ENCODE measurements around the gene SCN10A. TPM values are rescaled to one million over a fixed set of nuclear protein-coding genes. Genes with fewer than 3 reads are reported as not detected.

SCN10A gene
- total RNA-seq, 2 experiments from 2014 or later, result not detected

GRCh38 chr3:38658841-38659240 lies 157.2 kb downstream of the SCN10A start:
- H3K27ac Mint-ChIP-seq, result no peak overlapping the region
- H3K9me3 Mint-ChIP-seq, result peaks cover 18% of the 10 kb centered on the region
- H3K36me3 Mint-ChIP-seq, result no peaks in the 10 kb centered on the region
- peaks cover 34% of the 10 kb centered on the region for H3K27me3 Mint-ChIP-seq
- DNase-seq, result no peak
- peaks cover 4% of the 10 kb centered on the region for H3K4me1 Mint-ChIP-seq
- H3K4me3 Mint-ChIP-seq, result no peak overlapping the region

- Mint-ChIP-seq H3K4me1 (peaks cover 4% of the 10 kb centered on the region), H3K4me3 (no peak overlapping the region), H3K27ac (no peak overlapping the region), H3K36me3 (no peaks in the 10 kb centered on the region), H3K27me3 (peaks cover 45% of the 10 kb centered on the region), H3K9me3 (peaks cover 9% of the 10 kb centered on the region)
- DNase-seq, result no peak
Measured at GRCh38 chr3:38657369-38657768, 158.6 kb downstream of the SCN10A start.

- H3K4me1 Mint-ChIP-seq, result peaks cover 4% of the 10 kb centered on the region
- H3K4me3 Mint-ChIP-seq, result no peak overlapping the region
- no peak overlapping the region for H3K27ac Mint-ChIP-seq
- peaks cover 39% of the 10 kb centered on the region for H3K27me3 Mint-ChIP-seq
- H3K36me3 Mint-ChIP-seq, result no peaks in the 10 kb centered on the region
- H3K9me3 Mint-ChIP-seq, result peaks cover under 1% of the 10 kb centered on the region
- no peak for DNase-seq
Measured at GRCh38 chr3:38655708-38656300, 160.2 kb downstream of the SCN10A start.

GRCh38 chr3:38653685-38654537 lies 162.1 kb downstream of the SCN10A start:
- no peak for DNase-seq
- no peaks in the 10 kb centered on the region for H3K36me3 Mint-ChIP-seq
- peaks cover 4% of the 10 kb centered on the region for H3K4me1 Mint-ChIP-seq
- peaks cover 34% of the 10 kb centered on the region for H3K27me3 Mint-ChIP-seq
- H3K4me3 Mint-ChIP-seq, result no peak overlapping the region
- no peak overlapping the region for H3K27ac Mint-ChIP-seq
- H3K9me3 Mint-ChIP-seq, result no peaks in the 10 kb centered on the region

DNA sequence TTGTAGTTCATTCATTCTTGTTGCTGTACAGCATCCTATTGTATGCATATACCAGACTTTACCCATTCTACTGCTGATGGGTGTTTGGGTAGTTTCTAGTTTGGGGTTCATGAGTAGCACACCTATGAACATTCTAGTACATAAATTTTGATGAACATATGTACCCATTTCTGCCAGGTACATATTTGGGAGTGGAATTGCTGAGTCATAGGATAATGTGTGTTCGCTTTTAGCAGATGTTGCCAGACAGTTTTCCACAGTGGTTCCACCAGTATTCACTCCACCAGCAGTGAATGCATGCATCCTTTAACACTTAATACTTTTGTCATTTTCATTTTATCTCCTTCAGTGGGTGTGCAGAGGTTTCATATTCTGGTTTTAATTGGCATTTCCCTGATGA lies 163.1 kb downstream of the SCN10A start:
- no peak overlapping the region for H3K27ac Mint-ChIP-seq
- DNase-seq, result no peak
- H3K27me3 Mint-ChIP-seq, result peaks cover 29% of the 10 kb centered on the region
- H3K4me3 Mint-ChIP-seq, result no peak overlapping the region
- no peaks in the 10 kb centered on the region for H3K9me3 Mint-ChIP-seq
- H3K4me1 Mint-ChIP-seq, result peaks cover 8% of the 10 kb centered on the region
- H3K36me3 Mint-ChIP-seq, result no peaks in the 10 kb centered on the region

GRCh38 chr3:38651153-38651789 lies 164.7 kb downstream of the SCN10A start:
- H3K9me3 Mint-ChIP-seq, result no peaks in the 10 kb centered on the region

DNA sequence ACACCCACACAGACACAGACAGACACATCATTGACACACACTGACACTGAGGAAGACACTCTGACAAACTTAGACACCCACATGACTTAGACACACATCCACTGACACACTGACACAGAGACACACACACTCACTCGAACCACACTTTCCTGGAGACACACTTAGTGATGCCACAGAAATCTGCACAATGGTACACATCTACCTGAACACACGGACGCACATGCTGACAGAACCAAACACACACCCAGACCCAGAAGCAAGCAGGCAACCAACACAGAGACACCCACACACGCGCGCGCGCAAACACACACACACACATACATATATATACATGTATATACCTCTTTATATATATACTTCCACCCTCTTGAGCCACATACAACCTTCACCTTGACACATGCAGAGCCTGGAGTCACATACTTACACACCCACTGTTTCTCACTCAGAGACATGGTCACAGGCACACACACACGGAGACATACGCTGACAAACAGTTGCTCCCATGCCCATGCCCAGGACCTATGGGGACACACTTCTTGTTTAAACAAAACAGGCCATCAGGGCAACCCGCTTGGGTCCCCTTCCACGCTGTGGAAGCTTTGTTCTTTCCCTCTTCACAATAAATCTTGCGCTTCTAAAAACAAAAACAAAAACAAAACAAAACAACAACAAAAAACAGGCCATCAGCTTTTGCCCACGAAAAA lies 165.6 kb downstream of the SCN10A start:
- no peaks in the 10 kb centered on the region for H3K36me3 Mint-ChIP-seq
- no peaks in the 10 kb centered on the region for H3K9me3 Mint-ChIP-seq
- no peak for DNase-seq
- H3K27ac Mint-ChIP-seq, result no peak overlapping the region
- peaks cover 12% of the 10 kb centered on the region for H3K27me3 Mint-ChIP-seq
- H3K4me3 Mint-ChIP-seq, result no peak overlapping the region
- peaks cover 4% of the 10 kb centered on the region for H3K4me1 Mint-ChIP-seq

More at GRCh38 chr3:38651153-38651789, 164.7 kb downstream of the SCN10A start:
- peak; percentile 69 for DNase-seq
- no peaks in the 10 kb centered on the region for H3K36me3 Mint-ChIP-seq
- no peak overlapping the region for H3K4me3 Mint-ChIP-seq
- peaks cover 8% of the 10 kb centered on the region for H3K4me1 Mint-ChIP-seq
- H3K27me3 Mint-ChIP-seq, result peaks cover 18% of the 10 kb centered on the region
- H3K27ac Mint-ChIP-seq, result no peak overlapping the region

DNA sequence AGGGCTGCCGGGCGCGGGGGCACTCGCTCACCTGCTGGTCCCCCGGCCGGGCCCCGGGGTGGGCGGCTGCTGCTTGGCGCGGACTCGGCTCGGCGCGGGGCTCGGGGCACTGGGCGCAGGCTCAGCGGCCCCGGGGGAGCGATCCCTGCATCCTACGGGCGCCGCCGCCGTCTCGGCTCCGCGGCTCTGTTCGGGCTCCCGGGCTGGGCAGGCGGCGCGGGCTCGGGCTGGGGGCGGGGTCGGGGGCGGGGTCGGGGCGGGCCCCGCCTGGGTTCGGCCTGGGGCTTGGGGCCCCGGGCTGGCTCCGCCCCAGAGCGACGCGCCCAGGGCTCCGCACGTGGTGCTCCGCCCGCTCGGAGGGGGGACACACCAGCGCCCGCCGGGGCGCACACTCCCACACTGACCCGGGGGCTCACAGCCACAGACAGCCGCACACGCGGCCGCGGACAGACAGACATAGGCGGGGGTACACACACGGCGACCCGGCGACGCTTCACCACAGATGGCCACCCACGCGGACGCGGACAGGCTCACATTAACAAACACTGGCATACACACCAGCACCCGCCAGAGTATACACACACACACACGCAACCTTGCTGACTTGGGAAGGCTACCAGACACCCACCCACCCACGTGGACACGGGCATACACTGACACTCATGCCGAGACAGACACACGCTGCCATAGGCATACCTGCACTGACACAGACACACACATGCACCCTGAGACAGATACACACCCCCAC lies 166.3 kb downstream of the SCN10A start, which contains the start of gene SCN5A:
SCN5A (minus strand) TSS at position 188 of the 748 bp plus-strand sequence. CDS start 16,380 bp downstream, outside the sequence.
- peaks cover 11% of the 10 kb centered on the region for H3K27me3 Mint-ChIP-seq
- peak; percentile 68 for DNase-seq
- H3K36me3 Mint-ChIP-seq, result no peaks in the 10 kb centered on the region
- peaks cover 4% of the 10 kb centered on the region for H3K4me1 Mint-ChIP-seq
- H3K27ac Mint-ChIP-seq, result no peak within 1 kb of the TSS
- no peaks in the 10 kb centered on the region for H3K9me3 Mint-ChIP-seq
- H3K4me3 Mint-ChIP-seq, result peak within 1 kb of the TSS; percentile 69

- H3K27me3 Mint-ChIP-seq, result peaks cover 11% of the 10 kb centered on the region
- H3K36me3 Mint-ChIP-seq, result no peaks in the 10 kb centered on the region
- H3K4me1 Mint-ChIP-seq, result peaks cover 4% of the 10 kb centered on the region
- H3K4me3 Mint-ChIP-seq, result peak overlapping the region; percentile 69
- DNase-seq, result no peak
- H3K27ac Mint-ChIP-seq, result no peak overlapping the region
- H3K9me3 Mint-ChIP-seq, result no peaks in the 10 kb centered on the region
Measured at GRCh38 chr3:38648659-38649499, 167.1 kb downstream of the SCN10A start.

DNA sequence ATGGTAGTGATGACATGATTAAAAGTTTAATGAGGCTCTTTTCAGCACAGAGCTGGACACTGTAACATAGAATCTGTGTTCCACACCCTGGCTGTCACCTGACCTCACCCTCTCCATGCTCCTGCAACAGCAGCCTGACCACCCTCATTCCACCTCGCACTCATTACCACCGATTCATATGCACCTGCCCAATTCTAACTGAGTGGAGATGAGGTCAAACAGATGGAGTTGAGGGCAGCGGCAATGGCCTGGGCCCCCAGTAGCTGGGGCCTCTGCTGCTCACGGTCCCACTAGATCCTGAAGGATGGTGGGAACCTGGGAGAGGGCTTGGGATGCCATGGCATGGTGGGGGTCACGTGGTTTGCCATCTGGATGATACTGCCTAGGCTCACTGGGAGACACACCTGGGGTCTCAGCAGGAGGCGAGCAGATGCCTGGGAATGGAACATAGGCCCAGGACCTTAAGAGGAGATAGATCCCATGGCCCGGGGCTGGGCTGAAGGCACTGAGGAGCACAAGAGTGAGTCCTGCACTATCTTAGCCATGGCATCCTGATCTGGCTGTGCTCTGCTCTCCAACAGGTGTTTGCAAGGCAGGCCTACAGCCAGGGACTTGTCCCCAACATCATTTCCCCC lies 167.9 kb downstream of the SCN10A start:
- H3K4me3 Mint-ChIP-seq, result peak overlapping the region; percentile 69
- H3K27me3 Mint-ChIP-seq, result peaks cover 6% of the 10 kb centered on the region
- H3K9me3 Mint-ChIP-seq, result no peaks in the 10 kb centered on the region
- no peak for DNase-seq
- H3K36me3 Mint-ChIP-seq, result no peaks in the 10 kb centered on the region
- no peak overlapping the region for H3K27ac Mint-ChIP-seq
- H3K4me1 Mint-ChIP-seq, result peaks cover 4% of the 10 kb centered on the region

GRCh38 chr3:38647217-38647970 lies 168.6 kb downstream of the SCN10A start:
- H3K27me3 Mint-ChIP-seq, result no peaks in the 10 kb centered on the region
- no peaks in the 10 kb centered on the region for H3K36me3 Mint-ChIP-seq
- no peaks in the 10 kb centered on the region for H3K9me3 Mint-ChIP-seq

More at GRCh38 chr3:38647217-38647970, 168.6 kb downstream of the SCN10A start:
- peaks cover 4% of the 10 kb centered on the region for H3K4me1 Mint-ChIP-seq
- DNase-seq, result no peak
- H3K27ac Mint-ChIP-seq, result no peak overlapping the region
- H3K4me3 Mint-ChIP-seq, result no peak overlapping the region

All from activated naive CD8-positive, alpha-beta T cell treated with anti-CD3 and anti-CD28 coated beads for 36 hours (primary cell).